ENCODE measurements around the gene THADA.

The THADA gene

DNA sequence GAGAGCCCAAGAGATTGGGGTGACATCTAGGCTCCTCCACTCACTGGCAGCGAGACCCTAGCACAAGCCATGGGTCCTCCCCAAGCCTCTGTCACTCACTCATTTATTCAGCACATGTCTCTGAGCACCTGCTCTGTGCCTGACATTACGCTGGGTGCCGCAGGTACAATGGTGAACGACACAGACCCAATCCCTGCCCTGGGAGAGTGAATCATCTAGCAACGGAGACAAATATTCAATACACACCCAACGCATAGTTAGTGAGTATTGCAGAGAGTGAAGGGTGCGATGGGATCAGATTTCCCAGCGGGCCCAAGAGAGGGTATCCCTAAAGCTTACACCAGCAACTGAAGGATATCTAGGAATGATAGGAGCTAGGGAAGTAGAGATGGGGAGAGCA, 414.9 kb downstream of the THADA start:
- H3K4me1 ChIP-seq (ENCODE audit: insufficient read depth, poor library complexity, severe bottlenecking), result peaks cover 34% of the 10 kb centered on the region
- no peak overlapping the region for H3K27ac ChIP-seq (ENCODE audit: poor library complexity, severe bottlenecking)
- no peak overlapping the region for H3K4me3 ChIP-seq (ENCODE audit: severe bottlenecking)

More for the DNA sequence above, 414.9 kb downstream of the THADA start:
- no peak for DNase-seq (ENCODE audit: low spot score)
- no peaks in the 10 kb centered on the region for H3K27me3 ChIP-seq (ENCODE audit: insufficient read depth, poor library complexity, severe bottlenecking)
- H3K36me3 ChIP-seq (ENCODE audit: low read depth), result no peaks in the 10 kb centered on the region
- ATAC-seq (ENCODE audit: low read depth), result peak; percentile 35; the same call in 2 of the 3 replicates
- no peaks in the 10 kb centered on the region for H3K9me3 ChIP-seq (ENCODE audit: severe bottlenecking)
- TF ChIP-seq, protein P1, sequence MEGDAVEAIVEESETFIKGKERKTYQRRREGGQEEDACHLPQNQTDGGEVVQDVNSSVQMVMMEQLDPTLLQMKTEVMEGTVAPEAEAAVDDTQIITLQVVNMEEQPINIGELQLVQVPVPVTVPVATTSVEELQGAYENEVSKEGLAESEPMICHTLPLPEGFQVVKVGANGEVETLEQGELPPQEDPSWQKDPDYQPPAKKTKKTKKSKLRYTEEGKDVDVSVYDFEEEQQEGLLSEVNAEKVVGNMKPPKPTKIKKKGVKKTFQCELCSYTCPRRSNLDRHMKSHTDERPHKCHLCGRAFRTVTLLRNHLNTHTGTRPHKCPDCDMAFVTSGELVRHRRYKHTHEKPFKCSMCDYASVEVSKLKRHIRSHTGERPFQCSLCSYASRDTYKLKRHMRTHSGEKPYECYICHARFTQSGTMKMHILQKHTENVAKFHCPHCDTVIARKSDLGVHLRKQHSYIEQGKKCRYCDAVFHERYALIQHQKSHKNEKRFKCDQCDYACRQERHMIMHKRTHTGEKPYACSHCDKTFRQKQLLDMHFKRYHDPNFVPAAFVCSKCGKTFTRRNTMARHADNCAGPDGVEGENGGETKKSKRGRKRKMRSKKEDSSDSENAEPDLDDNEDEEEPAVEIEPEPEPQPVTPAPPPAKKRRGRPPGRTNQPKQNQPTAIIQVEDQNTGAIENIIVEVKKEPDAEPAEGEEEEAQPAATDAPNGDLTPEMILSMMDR (IDR thresholded peaks at IDR 0.05; ENCODE audit: poor library complexity, severe bottlenecking), result no peak

Measured in RWPE2 (cell line).